H1 (cell line): ENCODE data around the gene SBSN. TPM values are rescaled to one million over a fixed set of nuclear protein-coding genes. Genes with fewer than 3 reads are reported as not detected.

ENCODE experiments used
- BCL11A ChIP-seq, 2 experiments: IDR thresholded peaks; one replicate each; pipeline ENCODE4 v1.6.1; 2011; ENCODE audit warnings: low read depth in 2 of 2, low read length in 2 of 2, mild to moderate bottlenecking in 2 of 2
- CBX8 ChIP-seq: fragments of 300-800, 300-1000 bp; sonication (generic); IDR thresholded peaks from 2 replicates; pipeline ENCODE4 v1.7.1; 2016; ENCODE audit warnings: low read depth, low read length, borderline replicate concordance
- CHD1 ChIP-seq: IDR thresholded peaks from 2 replicates; pipeline ENCODE4 v1.6.1; 2012; ENCODE audit warnings: low read depth, low read length, improper control_type of control experiment
- EP300 ChIP-seq, 2 experiments: IDR thresholded peaks; 1 replicate in 1 of 2; 2 replicates in 1 of 2; pipeline ENCODE4 v1.6.1; 2011 to 2012; ENCODE audit warnings: low read depth in 2 of 2, low read length in 2 of 2, mild to moderate bottlenecking in 2 of 2, borderline replicate concordance in 1 of 2, inconsistent platforms in 1 of 2, moderate library complexity in 1 of 2
- HDAC2 ChIP-seq, 2 experiments: fragments of 300-600 bp in 1 of 2; sonication (generic) in 1 of 2; IDR thresholded peaks; 2 replicates each; pipeline ENCODE4 v1.6.1; 2011 to 2012; ENCODE audit warnings: low read depth in 2 of 2, low read length in 2 of 2, mild to moderate bottlenecking in 2 of 2, moderate library complexity in 2 of 2, borderline replicate concordance in 1 of 2, inconsistent platforms in 1 of 2
- RBBP5 ChIP-seq: IDR thresholded peaks from 2 replicates; pipeline ENCODE4 v1.7.1; 2012; ENCODE audit warnings: low read depth, mild to moderate bottlenecking, inconsistent platforms, low read length, moderate library complexity, borderline replicate concordance
- SAP30 ChIP-seq: fragments of 300-600 bp; sonication (generic); IDR thresholded peaks from 2 replicates; pipeline ENCODE4 v1.7.1; 2012; ENCODE audit warnings: low read length, moderate library complexity, mild to moderate bottlenecking, inconsistent platforms; ENCODE audit not compliant: insufficient read depth, insufficient replicate concordance
- polyA plus RNA-seq, 7 experiments: library from polyadenylated mRNA; depleted of rRNA in 3 of 7; stranded (reverse) in 5 of 7; unstranded in 2 of 7; fragments of >200 nt in 5 of 7; fragments of 200-250 nt in 2 of 7; gene quantifications; 1 replicate in 5 of 7; 2 replicates in 1 of 7; 4 replicates in 1 of 7; pipeline versions ENCODE4 v1.2.1 to v1.2.3, GENCODE V29; 2011 to 2013; ENCODE audit warnings: missing spikeins in 2 of 7, mixed read lengths in 2 of 7
- total RNA-seq: library from RNA; stranded (reverse); fragmentation: NEBNext Ultra II Directional; extraction: Animal tissue kit (Norgen Biotek cat#: 25700); gene quantifications from 2 replicates; pipeline ENCODE4 v1.2.1, GENCODE V29; 2021

SBSN gene
- total and polyA plus RNA-seq, 2 of the 8 experiments (the other 6 are each of a cell fraction or from before 2014, with no cell fraction given): not detected

DNA sequence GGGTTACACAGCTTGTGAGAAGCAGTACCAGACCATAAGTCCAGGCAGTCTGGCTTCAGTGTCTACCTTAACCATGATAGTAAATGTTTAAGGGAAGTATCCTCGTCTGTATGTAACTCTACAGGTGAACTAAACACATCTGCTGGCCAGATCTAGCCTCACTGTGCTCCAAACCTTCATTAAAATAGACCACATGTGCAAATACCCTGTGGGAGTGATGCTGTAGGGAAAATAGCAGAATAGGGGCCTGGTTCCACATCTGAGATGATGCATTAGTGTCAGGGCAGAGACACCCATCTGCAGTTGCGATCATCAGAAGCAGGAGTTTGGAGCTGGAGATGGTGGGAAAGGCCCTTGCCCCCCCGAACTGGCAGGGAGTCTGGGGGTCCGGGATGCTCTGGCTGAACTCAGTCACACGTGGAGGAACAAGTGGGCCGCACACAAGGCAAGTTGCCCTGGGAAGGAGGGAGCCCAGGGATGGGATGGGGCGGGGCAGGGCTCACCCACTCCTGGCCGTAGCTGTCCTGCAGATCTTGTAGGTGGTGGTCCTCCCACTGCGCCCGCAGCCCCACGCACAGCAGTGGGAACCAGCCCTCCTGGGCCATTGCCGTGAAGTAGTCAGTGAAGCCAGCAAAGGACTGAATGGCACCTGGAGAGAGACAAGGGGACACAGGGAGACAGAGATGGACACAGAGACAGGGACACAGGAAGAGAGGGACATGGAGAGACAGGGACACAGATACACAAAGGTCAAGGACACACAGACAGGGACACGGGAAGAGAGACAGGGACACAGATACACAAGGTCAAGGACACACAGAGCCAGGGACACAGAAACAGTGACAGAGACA is 24.6 kb upstream of the SBSN start (continued):
- TF ChIP-seq EP300 (IDR thresholded peaks at IDR 0.05; ENCODE audit: borderline replicate concordance in 1 of 2, low read depth in 2 of 2, low read length in 2 of 2): no peak
- TF ChIP-seq SAP30: no peak
- no peak for TF ChIP-seq BCL11A (IDR thresholded peaks at IDR 0.05; ENCODE audit: low read depth in 2 of 2, low read length in 2 of 2)
- no peak for TF ChIP-seq HDAC2 (IDR thresholded peaks at IDR 0.05; ENCODE audit: borderline replicate concordance in 1 of 2, low read depth in 2 of 2, low read length in 2 of 2)
- TF ChIP-seq CHD1: no peak
- no peak for TF ChIP-seq RBBP5
- TF ChIP-seq CBX8: no peak
- TF ChIP-seq, all 59 proteins: peak for 0
